Nephron progenitor cell (in vitro differentiated cells): ENCODE results near the gene CADPS2.
A peak's percentile ranks its signal among the peaks of the same experiment; 100 is the strongest.

ENCODE experiments used
- DNase-seq: peaks from one replicate; pipeline ENCODE4 v3.0.0; 2021
- H3K27ac Mint-ChIP-seq: 2 replicates; pipeline ENCODE4 v1.8.0; 2021; ENCODE audit warnings: mild to moderate bottlenecking, moderate library complexity, mixed read lengths
- H3K27me3 Mint-ChIP-seq: 2 replicates; pipeline ENCODE4 v1.8.0; 2021; ENCODE audit warnings: mild to moderate bottlenecking, low read depth, mixed read lengths; ENCODE audit not compliant: poor library complexity
- H3K36me3 Mint-ChIP-seq: 2 replicates; pipeline ENCODE4 v1.8.0; 2021; ENCODE audit warnings: low read depth, mixed read lengths
- H3K4me1 Mint-ChIP-seq: 2 replicates; pipeline ENCODE4 v1.8.0; 2021; ENCODE audit warnings: mixed read lengths
- H3K4me3 Mint-ChIP-seq: 2 replicates; pipeline ENCODE4 v1.8.0; 2021; ENCODE audit warnings: mild to moderate bottlenecking, moderate library complexity, mixed read lengths
- H3K9me3 Mint-ChIP-seq: 2 replicates; pipeline ENCODE4 v1.8.0; 2021; ENCODE audit warnings: mild to moderate bottlenecking, moderate library complexity, mixed read lengths
- CTCF ChIP-seq: fragments of 200-600 bp; sonication (generic); IDR thresholded peaks from 2 replicates; pipeline ENCODE4 v1.5.0; 2021; ENCODE audit warnings: antibody characterized with exemption

CADPS2 gene

GRCh38 chr7:122791959-122792545 is 94.2 kb downstream of the CADPS2 start:
- H3K27ac Mint-ChIP-seq: no peak overlapping the region
- no peaks in the 10 kb centered on the region for H3K4me1 Mint-ChIP-seq
- no peaks in the 10 kb centered on the region for H3K36me3 Mint-ChIP-seq
- H3K27me3 Mint-ChIP-seq: peaks cover 3% of the 10 kb centered on the region
- TF ChIP-seq CTCF: no peak
- no peaks in the 10 kb centered on the region for H3K9me3 Mint-ChIP-seq
- no peak for DNase-seq
- no peak overlapping the region for H3K4me3 Mint-ChIP-seq

GRCh38 chr7:122790591-122790990 is 95.7 kb downstream of the CADPS2 start:
- Mint-ChIP-seq H3K27ac (no peak overlapping the region), H3K9me3 (no peaks in the 10 kb centered on the region), H3K4me1 (no peaks in the 10 kb centered on the region), H3K27me3 (no peaks in the 10 kb centered on the region), H3K4me3 (no peak overlapping the region), H3K36me3 (no peaks in the 10 kb centered on the region)
- TF ChIP-seq CTCF: no peak
- DNase-seq: no peak

DNA sequence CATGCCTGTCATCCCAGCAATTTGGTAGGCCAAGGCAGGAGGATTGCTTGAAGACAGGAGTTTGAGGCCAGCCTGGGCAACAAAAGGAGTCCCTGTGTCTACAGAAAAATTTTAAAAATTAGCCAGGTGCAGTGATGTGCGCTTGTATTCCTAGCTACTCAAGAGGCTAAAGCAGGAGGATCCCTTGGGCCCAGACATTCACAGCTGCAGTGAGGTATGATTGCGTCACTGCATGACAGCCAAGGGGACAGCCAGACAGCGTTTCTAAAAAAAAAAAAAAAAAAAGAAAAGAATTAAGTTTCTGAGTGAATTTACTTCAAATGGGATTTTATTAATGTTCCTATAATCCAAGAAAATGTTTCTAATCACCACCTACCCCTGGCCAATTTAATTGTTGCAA is 96.1 kb downstream of the CADPS2 start:
- no peaks in the 10 kb centered on the region for H3K36me3 Mint-ChIP-seq
- no peaks in the 10 kb centered on the region for H3K4me1 Mint-ChIP-seq
- no peaks in the 10 kb centered on the region for H3K9me3 Mint-ChIP-seq
- no peak for DNase-seq
- H3K27me3 Mint-ChIP-seq: no peaks in the 10 kb centered on the region
- no peak overlapping the region for H3K27ac Mint-ChIP-seq
- no peak overlapping the region for H3K4me3 Mint-ChIP-seq
- TF ChIP-seq CTCF: no peak

GRCh38 chr7:122789156-122789555 is 97.1 kb downstream of the CADPS2 start:
- H3K27me3 Mint-ChIP-seq: no peaks in the 10 kb centered on the region
- H3K9me3 Mint-ChIP-seq: no peaks in the 10 kb centered on the region
- TF ChIP-seq CTCF: no peak
- no peak for DNase-seq
- H3K4me1 Mint-ChIP-seq: no peaks in the 10 kb centered on the region
- no peak overlapping the region for H3K27ac Mint-ChIP-seq
- no peaks in the 10 kb centered on the region for H3K36me3 Mint-ChIP-seq
- no peak overlapping the region for H3K4me3 Mint-ChIP-seq

GRCh38 chr7:122770686-122771335 is 115.4 kb downstream of the CADPS2 start:
- Mint-ChIP-seq H3K27ac (peak overlapping the region; percentile 66), H3K9me3 (no peaks in the 10 kb centered on the region), H3K4me3 (no peak overlapping the region), H3K4me1 (peaks cover 17% of the 10 kb centered on the region), H3K27me3 (peaks cover 3% of the 10 kb centered on the region), H3K36me3 (no peaks in the 10 kb centered on the region)
- DNase-seq: no peak
- TF ChIP-seq CTCF: no peak

GRCh38 chr7:122768827-122769226 is 117.4 kb downstream of the CADPS2 start:
- no peak for TF ChIP-seq CTCF
- H3K4me1 Mint-ChIP-seq: peaks cover 17% of the 10 kb centered on the region
- H3K4me3 Mint-ChIP-seq: no peak overlapping the region
- no peaks in the 10 kb centered on the region for H3K9me3 Mint-ChIP-seq
- H3K27me3 Mint-ChIP-seq: no peaks in the 10 kb centered on the region
- H3K36me3 Mint-ChIP-seq: no peaks in the 10 kb centered on the region
- DNase-seq: no peak
- H3K27ac Mint-ChIP-seq: no peak overlapping the region
